K562 (cell line): ENCODE data around the gene SH3TC1. TPM values are rescaled to one million over a fixed set of nuclear protein-coding genes. Genes with fewer than 3 reads are reported as not detected.
A peak's percentile ranks its signal among the peaks of the same experiment; 100 is the strongest.

Experiments
- ATAC-seq: fragments of 200-7000 bp; cut with Tn5 transposase; 3 replicates; pipeline ENCODE4 v1.9.1; 2020; ENCODE audit warnings: moderate library complexity
- BruUV-seq: library from RNA; stranded (reverse); fragments of 400-500 nt; replicated peaks from 2 replicates; lab custom pipeline; 2021; lab: Mats Ljungman, UMichigan
- CTCF ChIA-PET: fragments of 300-600 bp; formaldehyde crosslinking; extraction: SDS; loops from one replicate; lab custom pipeline; 2021; ENCODE audit warnings: low intra/inter-chr PET ratio; lab: Yijun Ruan, JAX
- POLR2A ChIA-PET: fragments of 300-600, 350-650 bp; sonication (Branson Sonifier 250); formaldehyde crosslinking; extraction: SDS; loops from one replicate; lab custom pipeline; 2021; ENCODE audit warnings: antibody characterized with exemption, inconsistent platforms; lab: Yijun Ruan, JAX
- DNase-seq, 4 experiments: peaks; one replicate each; pipeline versions ENCODE4 v3.0.0 to v3.0.0-alpha.2; 2011 to 2018; ENCODE audit warnings: low spot score in 3 of 4, mixed read lengths in 3 of 4; ENCODE audit errors: extremely low read depth in 1 of 4
- FAIRE-seq: peaks from 2 replicates; lab custom pipeline; 2011; peaks lifted over from hg19 to GRCh38; lab: Jason Lieb, UNC
- H2AFZ ChIP-seq: 2 replicates; pipeline ENCODE4 v1.6.0; 2011; ENCODE audit warnings: low read depth, low read length, control low read depth, inconsistent platforms
- H3K27ac ChIP-seq: fragments of 200-600 bp; 3 replicates; pipeline ENCODE4 v1.8.0; 2011; ENCODE audit warnings: low read depth, mild to moderate bottlenecking, control low read depth, inconsistent platforms, low read length, moderate library complexity, mixed read lengths; ENCODE audit errors: extremely low read depth
- H3K27me3 ChIP-seq, 2 experiments: fragments of 300-600 bp in 1 of 2; 2 replicates in 1 of 2; 3 replicates in 1 of 2; pipeline versions ENCODE4 v1.6.0 to v1.8.0; 2011; ENCODE audit warnings: inconsistent platforms in 2 of 2, low read length in 2 of 2, mild to moderate bottlenecking in 1 of 2, mixed read lengths in 1 of 2, moderate library complexity in 1 of 2; ENCODE audit not compliant: control insufficient read depth in 2 of 2, insufficient read depth in 2 of 2
- H3K36me3 ChIP-seq: fragments of 300-600 bp; 3 replicates; pipeline ENCODE4 v1.8.0; 2011; ENCODE audit warnings: mild to moderate bottlenecking, low read length, inconsistent platforms; ENCODE audit not compliant: control insufficient read depth, insufficient read depth
- H3K4me1 ChIP-seq, 2 experiments: fragments of 200-600 bp in 1 of 2; replicated peaks in 1 of 2; 2 replicates in 1 of 2; 3 replicates in 1 of 2; pipeline versions ENCODE4 v1.5.1 to v1.8.0; 2011; ENCODE audit warnings: inconsistent platforms in 2 of 2, low read length in 2 of 2, mild to moderate bottlenecking in 1 of 2, mixed read lengths in 1 of 2, moderate library complexity in 1 of 2; ENCODE audit not compliant: control insufficient read depth in 2 of 2, insufficient read depth in 2 of 2
- H3K4me2 ChIP-seq: 2 replicates; pipeline ENCODE4 v1.6.1; 2011; ENCODE audit warnings: low read length, control low read depth, inconsistent platforms, mixed read lengths; ENCODE audit not compliant: insufficient read depth
- H3K4me3 ChIP-seq: fragments of 200-600 bp; sonication (generic), shearing (Covaris generic); 2 replicates; pipeline ENCODE4 v1.5.1; 2016; ENCODE audit warnings: control low read depth, inconsistent platforms
- H3K79me2 ChIP-seq: fragments of 200-600 bp; 3 replicates; pipeline ENCODE4 v1.8.0; 2011; ENCODE audit warnings: low read length, inconsistent platforms; ENCODE audit not compliant: control insufficient read depth, insufficient read depth
- H3K9ac ChIP-seq, 2 experiments: 2 replicates each; pipeline versions ENCODE4 v1.6.0 to v1.6.1; 2011; ENCODE audit warnings: low read depth in 2 of 2, low read length in 2 of 2, control low read depth in 1 of 2, inconsistent platforms in 1 of 2, mild to moderate bottlenecking in 1 of 2, mixed read lengths in 1 of 2; ENCODE audit not compliant: insufficient read depth in 1 of 2
- H3K9me1 ChIP-seq: one replicate; pipeline ENCODE4 v1.6.0; 2011; ENCODE audit warnings: inconsistent platforms, mild to moderate bottlenecking, low read length, moderate library complexity; ENCODE audit not compliant: control insufficient read depth, insufficient read depth
- H3K9me3 ChIP-seq: replicated peaks from 2 replicates; pipeline ENCODE4 v1.5.1; 2011; ENCODE audit warnings: low read depth, low read length, inconsistent platforms; ENCODE audit not compliant: control insufficient read depth, insufficient read depth
- H4K20me1 ChIP-seq: replicated peaks from 2 replicates; pipeline ENCODE4 v1.6.1; 2011; ENCODE audit warnings: low read length, inconsistent platforms, mixed read lengths; ENCODE audit not compliant: control insufficient read depth, insufficient read depth
- ADNP ChIP-seq: fragments of 200-800 bp; sonication (Bioruptor generic); IDR thresholded peaks from 2 replicates; pipeline ENCODE4 v1.6.1; 2016; ENCODE audit warnings: missing genetic modification characterization, missing compliant biosample characterization
- CSDE1 ChIP-seq, 2 experiments: fragments of 450-650 bp; IDR thresholded peaks; 2 replicates each; pipeline ENCODE4 v1.6.1; 2016; ENCODE audit warnings: mild to moderate bottlenecking in 1 of 2
- CTBP1 ChIP-seq: fragments of 450-650 bp; IDR thresholded peaks from 2 replicates; pipeline ENCODE4 v1.6.1; 2016; ENCODE audit warnings: borderline replicate concordance
- GTF2E2 ChIP-seq: fragments of 200-800 bp; sonication (Bioruptor generic); IDR thresholded peaks from 2 replicates; pipeline ENCODE4 v1.6.1; 2016; ENCODE audit warnings: missing genetic modification characterization, missing compliant biosample characterization
- HMG20B ChIP-seq: fragments of 250-450 bp; sonication (Bioruptor Pico); IDR thresholded peaks from 2 replicates; pipeline ENCODE4 v1.5.0; 2021; ENCODE audit warnings: mild to moderate bottlenecking
- HNRNPK ChIP-seq: fragments of 200-400 bp; formaldehyde crosslinking; IDR thresholded peaks from one replicate; pipeline ENCODE4 v1.6.1; 2018; ENCODE audit warnings: mild to moderate bottlenecking, low read depth, low read length; ENCODE audit not compliant: poor library complexity, severe bottlenecking
- L3MBTL2 ChIP-seq: fragments of 450-650 bp; IDR thresholded peaks from 2 replicates; pipeline ENCODE4 v1.6.1; 2016; ENCODE audit warnings: mild to moderate bottlenecking, moderate library complexity
- PHF21A ChIP-seq: fragments of 450-650 bp; IDR thresholded peaks from 2 replicates; pipeline ENCODE4 v1.6.1; 2017; ENCODE audit warnings: low read depth, borderline replicate concordance
- POLR2AphosphoS5 ChIP-seq: IDR thresholded peaks from 2 replicates; pipeline ENCODE4 v1.6.1; 2011; ENCODE audit warnings: mild to moderate bottlenecking, low read depth, low read length, moderate library complexity; ENCODE audit not compliant: control insufficient read depth, insufficient read depth
- RAD21 ChIP-seq, 2 experiments: fragments of 250-450 bp in 1 of 2; fragments of 450-650 bp in 1 of 2; sonication (Bioruptor Pico) in 1 of 2; formaldehyde crosslinking in 1 of 2; IDR thresholded peaks in 1 of 2; conservative IDR thresholded peaks in 1 of 2; 2 replicates each; pipeline versions ENCODE4 v1.4.0 to v1.8.0; 2020 to 2022; ENCODE audit warnings: mild to moderate bottlenecking in 2 of 2, moderate library complexity in 1 of 2
- XRCC4 ChIP-seq: IDR thresholded peaks from one replicate; pipeline ENCODE4 v1.6.1; 2011; ENCODE audit not compliant: insufficient read depth, insufficient read length; ENCODE audit errors: extremely low read depth
- WGBS: fragments of 100-300 bp; shearing (Covaris generic); methylation state at CpG from one replicate; pipeline ENCODE4 v1.1.6; 2016; ENCODE audit warnings: low coverage, mixed read lengths; ENCODE audit not compliant: insufficient coverage; ENCODE audit errors: missing lambda C conversion rate; 5-methylcytosine and 5-hydroxymethylcytosine counted together
- in situ Hi-C: fragments of 300-500 bp; cut with MboI; formaldehyde crosslinking; loops from 4 replicates; pipeline ENCODE4 v1.15.0; 2018; ENCODE audit warnings: inconsistent platforms, mixed read lengths
- intact Hi-C: fragments of 100-400 bp; cut with micrococcal nuclease; formaldehyde crosslinking; loops from 2 replicates; pipeline ENCODE4 v1.14.2; 2022
- polyA plus RNA-seq, 8 experiments: library from polyadenylated mRNA; depleted of rRNA in 4 of 8; stranded (reverse) in 5 of 8; unstranded in 3 of 8; fragments of >200 nt; fragmentation: Nextera tagmentation in 2 of 8; fragmentation: Illumina TruSeq in 1 of 8; extraction: Ambion mirVana in 2 of 8; extraction: Trizol in 1 of 8; gene quantifications; 2 replicates each; pipeline versions ENCODE4 v1.2.1 to v1.2.3, GENCODE V29; 2011 to 2014; ENCODE audit warnings: inconsistent platforms in 1 of 8, missing spikeins in 1 of 8
- total RNA-seq, 7 experiments: library from RNA; depleted of rRNA in 6 of 7; stranded (reverse); fragments of >200 nt in 6 of 7; fragmentation: Illumina TruSeq in 2 of 7; extraction: Trizol in 2 of 7; gene quantifications; 2 replicates each; pipeline versions ENCODE4 v1.2.1 to v1.2.3, GENCODE V29; 2011 to 2021; ENCODE audit warnings: low replicate concordance in 1 of 7
- TF ChIP-seq, protein P1 (sequence below), 2 experiments: IDR thresholded peaks in 1 of 2; conservative IDR thresholded peaks in 1 of 2; 2 replicates each; pipeline ENCODE4 v1.6.1; 2016; ENCODE audit warnings: low read depth in 2 of 2, mild to moderate bottlenecking in 1 of 2, missing compliant biosample characterization in 1 of 2, missing genetic modification characterization in 1 of 2, moderate library complexity in 1 of 2
- TF ChIP-seq, protein P2 (sequence below), 3 experiments: IDR thresholded peaks in 2 of 3; conservative IDR thresholded peaks in 1 of 3; 2 replicates each; pipeline ENCODE4 v1.5.1; 2011 to 2012; ENCODE audit warnings: low read length in 3 of 3, mild to moderate bottlenecking in 3 of 3, control low read depth in 2 of 3, improper control_type of control experiment in 1 of 3, inconsistent platforms in 1 of 3, low read depth in 1 of 3, mixed read lengths in 1 of 3, moderate library complexity in 1 of 3; ENCODE audit not compliant: insufficient read depth in 2 of 3
- TF ChIP-seq, protein P3 (sequence below): sonication (generic); formaldehyde crosslinking; IDR thresholded peaks from 2 replicates; pipeline ENCODE4 v1.8.1; 2022; ENCODE audit warnings: missing genetic modification reagents
- TF ChIP-seq, protein P4 (sequence below): fragments of 450-650 bp; IDR thresholded peaks from 2 replicates; pipeline ENCODE4 v1.6.1; 2016

Gene SH3TC1
- total and polyA plus RNA-seq, 9 of the 15 experiments (the other 6 are each of a cell fraction or from before 2014, with no cell fraction given): 0.04 to 2.1 (median 0.48) TPM; not detected in 1

DNA sequence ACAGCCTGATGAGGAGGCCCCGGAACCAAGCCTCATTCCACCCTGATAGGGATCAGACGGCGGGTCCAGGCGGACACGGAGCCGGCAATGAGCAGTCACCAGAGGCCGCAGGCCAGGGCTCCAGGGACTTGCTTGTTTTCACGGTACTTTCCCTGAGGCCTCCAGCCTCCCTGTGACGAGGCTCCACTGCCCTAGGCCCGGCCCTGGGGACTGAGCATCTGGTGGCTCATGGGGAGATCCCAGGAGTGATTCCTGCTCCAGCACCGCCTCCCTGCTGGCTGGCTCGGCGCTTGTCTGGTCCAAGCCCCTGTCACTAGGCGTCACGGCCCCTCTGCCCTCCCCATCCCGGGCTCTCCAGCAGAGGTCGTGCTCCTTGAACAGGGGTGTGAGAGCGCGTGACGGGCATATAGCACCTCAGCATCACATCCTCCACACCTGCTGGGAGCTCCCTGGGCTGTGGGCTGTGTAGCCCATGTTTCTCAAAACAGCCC lies 84.6 kb downstream of the SH3TC1 start:
- Histone ChIP-seq H3K9me3 (no peaks in the 10 kb centered on the region), H3K79me2 (no peaks in the 10 kb centered on the region), H3K4me2 (no peak overlapping the region), H3K27me3 (peaks cover 2 to 68% of the 10 kb centered on the region in 2 experiments; a peak in 4 of 5 replicates), H4K20me1 (peaks cover 5% of the 10 kb centered on the region; the same call in 1 of the 2 replicates), H3K27ac (no peak overlapping the region), H3K4me3 (no peak overlapping the region), H3K4me1 (peaks cover 0 to 26% of the 10 kb centered on the region in 2 experiments; a peak in 2 of 5 replicates), H3K9me1 (no peaks in the 10 kb centered on the region), H2AFZ (no peak overlapping the region), H3K36me3 (no peaks in the 10 kb centered on the region), H3K9ac (no peak overlapping the region; a peak in 1 of 4 replicates)
- CTCF ChIA-PET: no interaction called here
- BruUV-seq: no TSS peak
- intact Hi-C loops: no loop called here
- peak; percentile 17 to 42 (median 28) for DNase-seq
- 7% methylated on average over 19 of the region's 20 CpGs for WGBS
- FAIRE-seq: no peak
- in situ Hi-C loops: no loop called here
- POLR2A ChIA-PET: no interaction called here
- peak; percentile 76 for ATAC-seq
- TF ChIP-seq HNRNPK (no peak), POLR2AphosphoS5 (no peak), L3MBTL2 (peak; percentile 20; the same call in 1 of the 2 replicates), RAD21 (CRISPR knock-in tag; conservative IDR thresholded peaks at IDR 0.05 in 1 of 2, IDR thresholded peaks at IDR 0.05 in 1 of 2) (peak in 1 of 2 experiments; percentile 19; a peak in 1 of 4 replicates), CTBP1 (peak; percentile 51), GTF2E2 (tag) (no peak), PHF21A (no peak), ADNP (tag) (no peak), CSDE1 (IDR thresholded peaks at IDR 0.05) (no peak), HMG20B (CRISPR knock-in tag) (no peak), XRCC4 (no peak)
- TF ChIP-seq, protein P1, sequence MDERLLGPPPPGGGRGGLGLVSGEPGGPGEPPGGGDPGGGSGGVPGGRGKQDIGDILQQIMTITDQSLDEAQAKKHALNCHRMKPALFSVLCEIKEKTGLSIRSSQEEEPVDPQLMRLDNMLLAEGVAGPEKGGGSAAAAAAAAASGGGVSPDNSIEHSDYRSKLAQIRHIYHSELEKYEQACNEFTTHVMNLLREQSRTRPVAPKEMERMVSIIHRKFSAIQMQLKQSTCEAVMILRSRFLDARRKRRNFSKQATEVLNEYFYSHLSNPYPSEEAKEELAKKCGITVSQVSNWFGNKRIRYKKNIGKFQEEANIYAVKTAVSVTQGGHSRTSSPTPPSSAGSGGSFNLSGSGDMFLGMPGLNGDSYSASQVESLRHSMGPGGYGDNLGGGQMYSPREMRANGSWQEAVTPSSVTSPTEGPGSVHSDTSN (CRISPR knock-in tag; IDR thresholded peaks at IDR 0.05; ENCODE audit: low read depth): no peak
- TF ChIP-seq, protein P1 (tag; conservative IDR thresholded peaks at IDR 0.05; ENCODE audit: low read depth): no peak
- TF ChIP-seq, protein P2, sequence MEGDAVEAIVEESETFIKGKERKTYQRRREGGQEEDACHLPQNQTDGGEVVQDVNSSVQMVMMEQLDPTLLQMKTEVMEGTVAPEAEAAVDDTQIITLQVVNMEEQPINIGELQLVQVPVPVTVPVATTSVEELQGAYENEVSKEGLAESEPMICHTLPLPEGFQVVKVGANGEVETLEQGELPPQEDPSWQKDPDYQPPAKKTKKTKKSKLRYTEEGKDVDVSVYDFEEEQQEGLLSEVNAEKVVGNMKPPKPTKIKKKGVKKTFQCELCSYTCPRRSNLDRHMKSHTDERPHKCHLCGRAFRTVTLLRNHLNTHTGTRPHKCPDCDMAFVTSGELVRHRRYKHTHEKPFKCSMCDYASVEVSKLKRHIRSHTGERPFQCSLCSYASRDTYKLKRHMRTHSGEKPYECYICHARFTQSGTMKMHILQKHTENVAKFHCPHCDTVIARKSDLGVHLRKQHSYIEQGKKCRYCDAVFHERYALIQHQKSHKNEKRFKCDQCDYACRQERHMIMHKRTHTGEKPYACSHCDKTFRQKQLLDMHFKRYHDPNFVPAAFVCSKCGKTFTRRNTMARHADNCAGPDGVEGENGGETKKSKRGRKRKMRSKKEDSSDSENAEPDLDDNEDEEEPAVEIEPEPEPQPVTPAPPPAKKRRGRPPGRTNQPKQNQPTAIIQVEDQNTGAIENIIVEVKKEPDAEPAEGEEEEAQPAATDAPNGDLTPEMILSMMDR (IDR thresholded peaks at IDR 0.05 in 2 of 3, conservative IDR thresholded peaks at IDR 0.05 in 1 of 3; ENCODE audit: insufficient read depth in 2 of 3, low read depth in 1 of 3, low read length in 3 of 3): peak; percentile 31 to 40 (median 36); a peak in 4 of 6 replicates
- TF ChIP-seq, protein P3, sequence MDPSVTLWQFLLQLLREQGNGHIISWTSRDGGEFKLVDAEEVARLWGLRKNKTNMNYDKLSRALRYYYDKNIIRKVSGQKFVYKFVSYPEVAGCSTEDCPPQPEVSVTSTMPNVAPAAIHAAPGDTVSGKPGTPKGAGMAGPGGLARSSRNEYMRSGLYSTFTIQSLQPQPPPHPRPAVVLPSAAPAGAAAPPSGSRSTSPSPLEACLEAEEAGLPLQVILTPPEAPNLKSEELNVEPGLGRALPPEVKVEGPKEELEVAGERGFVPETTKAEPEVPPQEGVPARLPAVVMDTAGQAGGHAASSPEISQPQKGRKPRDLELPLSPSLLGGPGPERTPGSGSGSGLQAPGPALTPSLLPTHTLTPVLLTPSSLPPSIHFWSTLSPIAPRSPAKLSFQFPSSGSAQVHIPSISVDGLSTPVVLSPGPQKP (CRISPR knock-in tag): no peak
- TF ChIP-seq, protein P4, sequence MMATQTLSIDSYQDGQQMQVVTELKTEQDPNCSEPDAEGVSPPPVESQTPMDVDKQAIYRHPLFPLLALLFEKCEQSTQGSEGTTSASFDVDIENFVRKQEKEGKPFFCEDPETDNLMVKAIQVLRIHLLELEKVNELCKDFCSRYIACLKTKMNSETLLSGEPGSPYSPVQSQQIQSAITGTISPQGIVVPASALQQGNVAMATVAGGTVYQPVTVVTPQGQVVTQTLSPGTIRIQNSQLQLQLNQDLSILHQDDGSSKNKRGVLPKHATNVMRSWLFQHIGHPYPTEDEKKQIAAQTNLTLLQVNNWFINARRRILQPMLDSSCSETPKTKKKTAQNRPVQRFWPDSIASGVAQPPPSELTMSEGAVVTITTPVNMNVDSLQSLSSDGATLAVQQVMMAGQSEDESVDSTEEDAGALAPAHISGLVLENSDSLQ: peak; percentile 12; the same call in 1 of the 2 replicates
